Upper lobe of left lung (tissue), 4 donors: ENCODE results near the gene VASH2.

Source experiments
- EP300 ChIP-seq, 4 donors: sonication (generic); formaldehyde crosslinking; IDR thresholded peaks; one replicate each; pipeline ENCODE4 v1.5.1; 2017; ENCODE audit warnings: antibody characterized with exemption in 4 of 4, control low read depth in 2 of 4
- POLR2A ChIP-seq, 4 donors: fragments of 450-650 bp; IDR thresholded peaks; one replicate each; pipeline ENCODE4 v1.5.1; 2016 to 2017; ENCODE audit warnings: antibody characterized with exemption in 4 of 4, mild to moderate bottlenecking in 2 of 4
- TF ChIP-seq, protein P1 (sequence below), 6 experiments: fragments of 450-650 bp in 4 of 6; fragments of 200-600 bp in 2 of 6; sonication (generic) in 2 of 6; IDR thresholded peaks; one replicate each; pipeline ENCODE4 v1.5.1; 2016 to 2019; ENCODE audit warnings: antibody characterized with exemption in 6 of 6

DNA sequence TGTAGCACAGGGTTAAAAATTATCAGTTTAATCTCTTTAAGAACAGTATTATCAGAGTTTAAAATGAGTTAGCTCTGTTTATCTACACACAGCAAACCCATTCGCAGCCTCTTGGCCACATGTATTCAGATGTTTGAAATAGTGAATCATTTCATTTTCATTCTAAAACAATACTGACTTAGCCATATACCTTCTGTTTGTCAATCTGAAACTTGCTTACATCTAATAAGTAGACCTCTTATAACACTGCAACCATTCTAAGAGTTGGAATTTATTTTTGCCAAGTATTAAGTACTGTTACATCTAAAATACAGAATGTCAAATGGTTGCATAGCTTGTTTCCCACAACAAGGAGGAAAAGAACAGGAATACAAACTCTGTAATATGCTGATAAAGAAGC, 39.9 kb downstream of the VASH2 start:
- TF ChIP-seq, protein P1, sequence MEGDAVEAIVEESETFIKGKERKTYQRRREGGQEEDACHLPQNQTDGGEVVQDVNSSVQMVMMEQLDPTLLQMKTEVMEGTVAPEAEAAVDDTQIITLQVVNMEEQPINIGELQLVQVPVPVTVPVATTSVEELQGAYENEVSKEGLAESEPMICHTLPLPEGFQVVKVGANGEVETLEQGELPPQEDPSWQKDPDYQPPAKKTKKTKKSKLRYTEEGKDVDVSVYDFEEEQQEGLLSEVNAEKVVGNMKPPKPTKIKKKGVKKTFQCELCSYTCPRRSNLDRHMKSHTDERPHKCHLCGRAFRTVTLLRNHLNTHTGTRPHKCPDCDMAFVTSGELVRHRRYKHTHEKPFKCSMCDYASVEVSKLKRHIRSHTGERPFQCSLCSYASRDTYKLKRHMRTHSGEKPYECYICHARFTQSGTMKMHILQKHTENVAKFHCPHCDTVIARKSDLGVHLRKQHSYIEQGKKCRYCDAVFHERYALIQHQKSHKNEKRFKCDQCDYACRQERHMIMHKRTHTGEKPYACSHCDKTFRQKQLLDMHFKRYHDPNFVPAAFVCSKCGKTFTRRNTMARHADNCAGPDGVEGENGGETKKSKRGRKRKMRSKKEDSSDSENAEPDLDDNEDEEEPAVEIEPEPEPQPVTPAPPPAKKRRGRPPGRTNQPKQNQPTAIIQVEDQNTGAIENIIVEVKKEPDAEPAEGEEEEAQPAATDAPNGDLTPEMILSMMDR (IDR thresholded peaks at IDR 0.05) = no peak
- no peak for TF ChIP-seq POLR2A (IDR thresholded peaks at IDR 0.05)
- TF ChIP-seq EP300 (IDR thresholded peaks at IDR 0.05) = no peak
